ENCODE results near the gene OSER1.

GRCh38 chr20:44255942-44256341 is 45.4 kb upstream of the OSER1 start:
- TF ChIP-seq GATA2 (IDR thresholded peaks at IDR 0.05; ENCODE audit: low read depth, low read length) (no peak), GATA3 (IDR thresholded peaks at IDR 0.05; ENCODE audit: low read depth, low read length) (no peak)

Data from SH-SY5Y (cell line).